GM12878 (cell line): ENCODE measurements around the gene TMEM229B. TPM values are rescaled to one million over a fixed set of nuclear protein-coding genes. Genes with fewer than 3 reads are reported as not detected.

ENCODE experiments used
- ATAC-seq: fragments of 200-7000 bp; cut with Tn5 transposase; 3 replicates; pipeline ENCODE4 v1.9.1; 2020; ENCODE audit warnings: mild to moderate bottlenecking, moderate library complexity
- BruUV-seq: library from RNA; stranded (reverse); fragments of 400-500 nt; replicated peaks from 2 replicates; lab custom pipeline; 2021; lab: Mats Ljungman, UMichigan
- CTCF ChIA-PET: fragments of 300-600 bp; sonication (Branson Sonifier 250); formaldehyde crosslinking; extraction: SDS; loops from one replicate; lab custom pipeline; 2021; ENCODE audit warnings: inconsistent platforms; lab: Yijun Ruan, JAX
- POLR2A ChIA-PET: fragments of 350-600 bp; formaldehyde crosslinking; extraction: SDS; loops from one replicate; lab custom pipeline; 2021; ENCODE audit warnings: inconsistent platforms; lab: Charles Lee
- RAD21 ChIA-PET: fragments of 300-600 bp; sonication (Branson Sonifier 250); formaldehyde crosslinking; loops from one replicate; lab custom pipeline; 2023; ENCODE audit warnings: antibody characterized with exemption; ENCODE audit not compliant: unreplicated experiment; lab: Charles Lee
- SMC1A ChIA-PET: fragments of 300-600 bp; sonication (Branson Sonifier 250); formaldehyde crosslinking; loops from one replicate; lab custom pipeline; 2023; ENCODE audit not compliant: unreplicated experiment, uncharacterized antibody; lab: Charles Lee
- DNase-seq: peaks from one replicate; pipeline ENCODE4 v3.0.0-alpha.2; 2011; ENCODE audit warnings: low read depth, low spot score
- FAIRE-seq: peaks from 3 replicates; lab custom pipeline; 2011; peaks lifted over from hg19 to GRCh38; lab: Jason Lieb, UNC
- H2AFZ ChIP-seq: 2 replicates; pipeline ENCODE4 v1.6.0; 2011; ENCODE audit warnings: low read depth, low read length, control low read depth; ENCODE audit not compliant: control insufficient read depth
- H3K27ac ChIP-seq: 2 replicates; pipeline ENCODE4 v1.5.1; 2011; ENCODE audit warnings: control low read depth; ENCODE audit not compliant: control insufficient read depth, insufficient read depth
- H3K27me3 ChIP-seq, 2 experiments: replicated peaks in 1 of 2; 2 replicates each; pipeline versions ENCODE4 v1.6.0 to v1.6.1; 2011; ENCODE audit warnings: low read length in 1 of 2; ENCODE audit not compliant: control insufficient read depth in 2 of 2, insufficient read depth in 2 of 2
- H3K36me3 ChIP-seq, 2 experiments: 2 replicates each; pipeline ENCODE4 v1.5.1; 2011; ENCODE audit warnings: low read length in 1 of 2; ENCODE audit not compliant: control insufficient read depth in 2 of 2, insufficient read depth in 2 of 2
- H3K4me1 ChIP-seq: 2 replicates; pipeline ENCODE4 v1.6.1; 2011; ENCODE audit warnings: mild to moderate bottlenecking, low read length, moderate library complexity, mixed read lengths; ENCODE audit not compliant: control insufficient read depth, insufficient read depth
- H3K4me2 ChIP-seq: 2 replicates; pipeline ENCODE4 v1.6.0; 2011; ENCODE audit warnings: control low read depth; ENCODE audit not compliant: control insufficient read depth, insufficient read depth
- H3K4me3 ChIP-seq: fragments of 200-600 bp; sonication (generic); 2 replicates; pipeline ENCODE4 v1.5.1; 2016
- H3K79me2 ChIP-seq: 2 replicates; pipeline ENCODE4 v1.6.0; 2011; ENCODE audit warnings: low read length; ENCODE audit not compliant: control insufficient read depth, insufficient read depth
- H3K9ac ChIP-seq: 2 replicates; pipeline ENCODE4 v1.8.0; 2011; ENCODE audit warnings: low read length, control low read depth, mixed read lengths; ENCODE audit not compliant: control insufficient read depth, insufficient read depth
- H3K9me3 ChIP-seq: replicated peaks from 3 replicates; pipeline ENCODE4 v1.5.1; 2011; ENCODE audit warnings: mild to moderate bottlenecking, low read length; ENCODE audit not compliant: control insufficient read depth, insufficient read depth
- H4K20me1 ChIP-seq: 2 replicates; pipeline ENCODE4 v1.6.0; 2011; ENCODE audit not compliant: control insufficient read depth, insufficient read depth
- ASH2L ChIP-seq: fragments of 300-600, 200-600 bp; sonication (generic); IDR thresholded peaks from 2 replicates; pipeline ENCODE4 v1.6.1; 2017; ENCODE audit warnings: low read depth, mild to moderate bottlenecking, borderline replicate concordance
- CUX1 ChIP-seq: IDR thresholded peaks from 2 replicates; pipeline ENCODE4 v1.6.1; 2012; ENCODE audit warnings: improper control_type of control experiment, low read depth, low read length; ENCODE audit not compliant: insufficient replicate concordance
- FOXM1 ChIP-seq: IDR thresholded peaks from 2 replicates; pipeline ENCODE4 v1.6.1; 2012; ENCODE audit warnings: low read depth, mild to moderate bottlenecking, inconsistent platforms, low read length, moderate library complexity
- HCFC1 ChIP-seq: fragments of 150-350 bp; IDR thresholded peaks from 2 replicates; pipeline ENCODE4 v1.6.1; 2014; ENCODE audit warnings: low read length
- KLF5 ChIP-seq: fragments of 450-650 bp; IDR thresholded peaks from 2 replicates; pipeline ENCODE4 v1.6.1; 2014; ENCODE audit warnings: mild to moderate bottlenecking; ENCODE audit not compliant: partially characterized antibody
- RAD21 ChIP-seq: IDR thresholded peaks from 2 replicates; pipeline ENCODE4 v1.6.1; 2011; ENCODE audit warnings: mild to moderate bottlenecking, low read depth, low read length, moderate library complexity; ENCODE audit not compliant: insufficient read depth
- SMAD1 ChIP-seq: fragments of 450-650 bp; IDR thresholded peaks from 2 replicates; pipeline ENCODE4 v1.6.1; 2018; ENCODE audit warnings: mild to moderate bottlenecking, low read depth; ENCODE audit not compliant: partially characterized antibody
- SREBF1 ChIP-seq: IDR thresholded peaks from 2 replicates; pipeline ENCODE4 v1.6.1; 2012; ENCODE audit warnings: mild to moderate bottlenecking, low read length
- TCF12 ChIP-seq: IDR thresholded peaks from 2 replicates; pipeline ENCODE4 v1.6.1; 2011; ENCODE audit warnings: low read depth, mild to moderate bottlenecking, low read length
- USF1 ChIP-seq: IDR thresholded peaks from 2 replicates; pipeline ENCODE4 v1.6.1; 2011; ENCODE audit warnings: borderline replicate concordance, low read depth, mild to moderate bottlenecking, moderate library complexity, mixed read lengths, low read length; ENCODE audit not compliant: insufficient read depth; ENCODE audit errors: extremely low read length
- ZNF687 ChIP-seq: fragments of 450-650 bp; IDR thresholded peaks from 2 replicates; pipeline ENCODE4 v1.6.1; 2017; ENCODE audit warnings: mild to moderate bottlenecking, moderate library complexity
- WGBS: methylation state at CpG from one replicate; pipeline ENCODE4 v1.1.6; 2016; ENCODE audit warnings: low lambda C conversion rate; ENCODE audit not compliant: insufficient replicate concordance, insufficient coverage; ENCODE audit errors: missing lambda C conversion rate; 5-methylcytosine and 5-hydroxymethylcytosine counted together
- in situ Hi-C: fragments of 300-500 bp; cut with MboI; formaldehyde crosslinking; loops from 9 replicates; pipeline ENCODE4 v1.14.3; 2018; ENCODE audit warnings: mixed read lengths
- intact Hi-C: fragments of 100-400 bp; cut with micrococcal nuclease; formaldehyde crosslinking; loops from one replicate; pipeline ENCODE4 v1.14.2; 2022; ENCODE audit not compliant: unreplicated experiment
- polyA plus RNA-seq, 11 experiments: library from polyadenylated mRNA; depleted of rRNA in 4 of 11; unstranded in 6 of 11; stranded (reverse) in 5 of 11; fragments of >200 nt; fragmentation: Nextera tagmentation in 4 of 11; fragmentation: Illumina TruSeq in 1 of 11; extraction: Ambion mirVana in 4 of 11; extraction: Trizol in 1 of 11; gene quantifications; 1 replicate in 1 of 11; 2 replicates in 10 of 11; pipeline versions ENCODE4 v1.2.1 to v1.2.3, GENCODE V29; 2011 to 2016; ENCODE audit warnings: inconsistent platforms in 2 of 11, missing spikeins in 2 of 11, low read depth in 1 of 11
- total RNA-seq, 4 experiments: library from RNA; depleted of rRNA in 3 of 4; stranded (reverse); fragments of >200 nt in 3 of 4; fragmentation: Illumina TruSeq in 1 of 4; extraction: Trizol in 1 of 4; gene quantifications; 2 replicates each; pipeline versions ENCODE4 v1.2.1 to v1.2.3, GENCODE V29; 2013 to 2021

The TMEM229B gene
- total and polyA plus RNA-seq, 10 of the 15 experiments (the other 5 are each of a cell fraction or from before 2014, with no cell fraction given): 0.24 to 5.3 (median 1.7) TPM

GRCh38 chr14:67493092-67493717, 4.7 kb upstream of the TMEM229B start (continued):
- peak; percentile 96 for TF ChIP-seq KLF5
- TF ChIP-seq RAD21: no peak
- TF ChIP-seq SMAD1: no peak
- 0 out of 2 replicates have a peak, but pooled peaks have one; percentile 13 for TF ChIP-seq TCF12
- TF ChIP-seq, all 136 proteins: peak for 13

GRCh38 chr14:67492538-67492937, 4.0 kb upstream of the TMEM229B start:
- in situ Hi-C loops (no loop called here), intact Hi-C loops (no loop called here)
- SMC1A ChIA-PET: interaction anchor here (0.7 to 1.7 kb wide), 3 partner anchors 20 to 220 kb away, joined by 3 to 4 read pairs (median 3); no protein-coding TSS in a partner anchor
- H3K9me3 ChIP-seq: peaks cover 26% of the 10 kb centered on the region
- ATAC-seq: no peak
- no peak for FAIRE-seq
- no peak overlapping the region for H3K4me2 ChIP-seq
- no peak for DNase-seq
- H4K20me1 ChIP-seq: no peaks in the 10 kb centered on the region
- H3K27me3 ChIP-seq: no peaks in the 10 kb centered on the region
- BruUV-seq: no TSS peak
- H2AFZ ChIP-seq: no peak overlapping the region
- peak overlapping the region; percentile 56; the same call in 1 of the 2 replicates for H3K27ac ChIP-seq
- H3K4me3 ChIP-seq: no peak overlapping the region
- H3K36me3 ChIP-seq: no peaks in the 10 kb centered on the region; a peak in 1 of 4 replicates
- H3K9ac ChIP-seq: no peak overlapping the region
- RAD21 ChIA-PET: no interaction called here
- WGBS: 77% methylated on average over 3 of the region's 3 CpGs
- H3K4me1 ChIP-seq: peaks cover 33% of the 10 kb centered on the region
- no peaks in the 10 kb centered on the region for H3K79me2 ChIP-seq
- CTCF ChIA-PET: interaction anchor here (1.3 to 1.5 kb wide), 4 partner anchors 11 to 78 kb away, joined by 3 to 5 read pairs (median 3); no protein-coding TSS in a partner anchor
- POLR2A ChIA-PET: no interaction called here
- TF ChIP-seq SREBF1: no peak
- no peak for TF ChIP-seq FOXM1
- no peak for TF ChIP-seq USF1
- TF ChIP-seq HCFC1: no peak
- no peak for TF ChIP-seq ZNF687
- no peak for TF ChIP-seq CUX1
- no peak for TF ChIP-seq ASH2L
